OCI-M2 (cell line): Measurements from ENCODE around the gene NPTX2.

Experiments
- DNase-seq: peaks from one replicate; lab custom pipeline; 2025; ENCODE audit not compliant: unreplicated experiment; lab: John Stamatoyannopoulos, UW

NPTX2 gene

DNA sequence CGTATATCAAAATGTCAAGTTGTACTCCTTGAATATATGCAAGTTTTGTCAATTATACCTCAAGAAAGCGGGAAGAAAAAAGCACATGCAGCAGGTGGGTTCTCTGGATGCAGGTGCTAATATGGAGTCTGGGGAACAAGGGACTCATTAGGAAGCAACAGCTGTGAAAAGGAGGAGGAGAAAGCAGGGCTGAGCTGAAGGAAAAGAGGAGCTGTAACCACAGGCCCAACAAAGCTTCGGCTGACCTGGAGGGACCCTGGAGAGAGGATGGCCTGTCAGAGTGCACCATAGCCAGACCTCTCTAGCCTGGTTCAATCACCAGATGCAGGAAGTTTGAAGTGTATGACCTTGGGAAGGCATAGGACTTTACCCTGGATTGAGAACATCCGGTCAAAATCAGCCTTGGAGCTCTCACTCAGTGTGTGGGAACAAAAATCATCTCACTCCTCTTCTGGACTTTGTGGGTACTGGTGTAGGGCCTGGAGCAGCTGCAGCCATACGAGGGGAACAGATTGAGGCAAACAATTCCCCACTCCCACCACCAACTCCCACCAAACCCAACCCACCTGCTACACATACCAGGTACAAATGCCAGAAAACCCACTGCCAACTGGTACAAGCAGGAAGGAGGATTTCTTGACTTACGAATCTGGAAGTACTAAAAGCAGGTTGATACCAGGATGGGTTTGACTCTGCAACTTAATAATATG is 36.7 kb downstream of the NPTX2 start:
- DNase-seq = no peak

DNA sequence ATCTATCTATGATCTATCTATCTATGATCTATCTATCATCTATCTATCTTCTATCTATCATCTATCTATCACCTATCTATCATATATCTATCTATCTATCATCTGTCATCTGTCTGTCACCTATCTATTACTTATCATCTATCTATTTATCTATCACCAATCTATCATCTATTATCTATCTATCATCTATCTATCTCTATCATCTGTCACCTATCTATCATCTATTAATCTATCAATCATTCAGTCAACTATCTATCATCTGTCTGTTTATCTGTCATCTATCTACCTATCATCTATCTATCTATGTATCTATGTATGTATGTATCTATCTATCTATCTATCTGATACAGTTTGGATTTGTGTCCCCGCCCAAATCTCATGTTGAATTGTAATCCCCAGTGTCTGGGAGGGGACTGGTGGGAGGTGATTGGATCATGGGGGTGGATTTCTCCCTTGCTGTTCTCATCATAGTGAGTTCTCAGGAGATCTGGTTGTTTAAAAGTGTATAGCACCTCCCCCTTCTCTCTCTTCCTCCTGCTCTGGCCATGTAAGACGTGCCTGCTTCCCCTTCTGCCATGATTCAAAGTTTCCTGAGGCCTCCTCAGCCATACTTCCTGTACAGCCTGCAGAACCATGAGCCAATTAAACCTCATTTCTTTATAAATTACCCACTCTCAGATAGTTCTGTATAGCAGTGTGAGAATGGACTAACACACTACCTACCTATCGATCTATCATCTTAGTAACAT is 37.6 kb downstream of the NPTX2 start:
- DNase-seq = no peak

DNA sequence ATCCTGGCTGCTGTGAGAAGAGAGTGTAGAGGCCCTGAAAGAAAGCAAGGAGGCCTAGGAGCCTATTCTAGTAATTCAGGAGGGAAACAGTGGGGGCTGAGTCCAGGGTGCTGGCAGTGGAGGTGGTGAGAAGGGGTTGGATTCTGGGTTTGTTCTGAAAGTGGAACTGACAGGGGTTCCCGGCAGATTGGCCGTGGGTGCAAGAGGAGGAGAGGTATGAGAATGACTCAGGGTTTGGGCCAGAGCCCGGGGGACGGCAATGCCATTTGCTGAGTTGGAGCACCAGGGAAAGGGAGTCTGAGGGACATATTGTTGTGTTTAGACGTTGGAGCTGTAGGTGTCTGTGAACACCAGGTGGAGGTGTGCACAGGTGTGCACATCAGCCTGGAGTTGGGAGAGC is 38.5 kb downstream of the NPTX2 start:
- no peak for DNase-seq

DNA sequence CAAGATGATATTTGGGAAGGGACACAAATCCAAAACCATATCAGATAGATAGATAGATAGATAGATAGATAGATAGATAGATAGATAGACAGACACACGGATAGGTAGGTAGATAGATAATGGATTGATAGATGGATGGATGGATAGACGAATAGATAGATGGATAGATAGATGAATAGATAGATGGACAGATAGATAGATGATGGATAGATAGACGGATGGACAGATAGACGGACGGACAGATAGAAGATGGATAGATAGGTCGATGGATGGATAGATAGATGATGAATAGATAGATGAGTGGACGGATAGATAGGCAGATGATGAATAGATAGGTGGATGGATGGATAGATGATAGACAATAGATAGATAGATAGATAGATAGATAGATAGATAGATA is 39.8 kb downstream of the NPTX2 start:
- DNase-seq = no peak

DNA sequence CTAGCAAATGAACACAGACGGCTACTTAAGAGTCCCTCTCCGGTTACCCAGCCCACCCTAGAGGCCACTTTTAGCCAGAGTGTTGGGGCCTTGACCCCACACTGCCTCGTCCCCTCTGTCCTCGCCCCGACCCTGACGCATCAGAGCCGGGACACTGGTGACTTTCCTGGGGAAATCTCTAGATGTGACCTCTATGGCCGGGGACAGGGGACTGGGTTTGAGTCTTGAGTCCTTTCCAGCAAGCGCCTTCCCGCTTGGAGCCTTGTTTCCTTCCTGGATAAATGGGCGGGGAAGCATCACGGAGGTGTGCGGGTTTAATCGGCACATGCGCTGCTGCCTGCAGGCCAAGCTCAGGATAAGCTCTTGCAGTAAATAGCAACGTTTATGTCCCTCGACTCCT is 40.7 kb downstream of the NPTX2 start:
- DNase-seq = no peak

DNA sequence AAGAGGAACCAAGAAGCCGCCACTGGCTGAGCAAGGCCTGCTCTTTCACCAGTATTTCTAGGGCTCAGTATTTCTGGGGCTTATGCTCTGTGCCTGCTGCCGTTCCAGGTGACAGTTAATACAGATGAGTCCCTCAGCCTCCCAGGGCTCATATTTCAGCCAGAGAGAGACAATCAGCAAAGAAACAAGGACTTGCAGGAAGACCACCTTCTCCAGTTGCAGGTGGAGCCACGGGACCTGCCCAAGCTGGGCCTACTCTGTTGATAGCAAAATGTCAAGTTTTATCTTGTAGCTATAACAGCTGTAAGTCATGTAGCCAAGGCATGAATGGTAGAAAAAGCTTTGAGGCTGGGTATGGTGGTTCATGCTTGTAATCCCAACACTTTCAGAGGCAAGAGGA is 42.7 kb downstream of the NPTX2 start:
- DNase-seq = no peak

DNA sequence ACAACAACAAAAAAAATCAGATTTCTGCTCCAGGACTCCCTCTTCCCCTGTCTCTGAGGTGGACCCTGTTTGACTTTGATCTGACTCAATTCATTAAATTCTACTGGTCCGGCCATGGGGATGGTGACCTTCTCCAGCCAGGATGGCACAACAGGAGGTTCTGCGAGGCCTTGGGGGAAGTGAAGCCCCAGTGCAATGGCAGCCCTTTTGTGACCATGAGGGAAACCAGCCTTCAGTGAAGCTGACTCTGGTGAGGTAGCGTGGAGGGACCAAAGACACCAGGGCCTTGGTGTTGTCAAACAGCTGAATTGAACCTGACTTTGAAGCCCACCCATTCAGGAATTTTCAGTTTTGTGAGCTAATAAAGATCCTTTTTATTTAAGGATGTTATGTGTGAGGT is 44.5 kb downstream of the NPTX2 start:
- no peak for DNase-seq

DNA sequence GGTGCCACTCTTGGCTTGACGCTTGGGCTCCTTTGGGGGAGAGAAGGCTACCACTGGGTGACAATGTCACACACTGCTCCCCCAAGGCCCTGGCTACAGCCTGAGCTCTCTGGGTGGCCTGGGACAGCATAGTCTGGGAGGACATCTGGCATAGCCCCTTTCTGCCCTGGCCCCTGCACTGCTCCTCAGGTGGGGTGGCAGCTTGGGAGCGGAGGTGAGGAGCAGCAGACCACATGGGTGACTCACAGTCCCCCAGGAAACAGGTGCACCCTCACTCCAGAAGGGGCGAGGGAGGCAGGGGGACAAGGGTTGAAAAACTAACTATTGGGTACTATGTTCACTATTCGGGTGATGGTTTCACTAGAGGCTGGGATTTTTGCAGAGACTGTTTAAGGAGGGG is 45.2 kb downstream of the NPTX2 start:
- no peak for DNase-seq

DNA sequence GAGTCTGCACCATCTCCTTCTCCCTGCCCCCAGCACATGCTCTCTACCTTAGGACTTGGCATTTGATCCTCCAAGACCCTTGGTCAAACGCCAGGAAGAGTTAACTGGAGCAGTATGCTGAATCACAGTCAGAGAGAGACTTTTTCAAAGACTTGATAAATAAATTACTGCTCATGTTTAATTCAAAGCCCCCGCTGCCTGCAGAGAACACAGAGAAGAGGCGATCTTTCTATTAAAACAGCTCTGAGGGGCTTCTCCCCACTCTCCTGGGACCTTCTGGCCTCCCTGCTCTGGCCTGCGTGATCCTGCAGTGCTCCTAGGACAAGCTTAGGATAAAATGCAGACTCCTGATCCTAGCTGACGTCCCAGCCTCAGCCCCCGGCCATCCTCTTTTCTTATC is 47.8 kb downstream of the NPTX2 start:
- DNase-seq = no peak

DNA sequence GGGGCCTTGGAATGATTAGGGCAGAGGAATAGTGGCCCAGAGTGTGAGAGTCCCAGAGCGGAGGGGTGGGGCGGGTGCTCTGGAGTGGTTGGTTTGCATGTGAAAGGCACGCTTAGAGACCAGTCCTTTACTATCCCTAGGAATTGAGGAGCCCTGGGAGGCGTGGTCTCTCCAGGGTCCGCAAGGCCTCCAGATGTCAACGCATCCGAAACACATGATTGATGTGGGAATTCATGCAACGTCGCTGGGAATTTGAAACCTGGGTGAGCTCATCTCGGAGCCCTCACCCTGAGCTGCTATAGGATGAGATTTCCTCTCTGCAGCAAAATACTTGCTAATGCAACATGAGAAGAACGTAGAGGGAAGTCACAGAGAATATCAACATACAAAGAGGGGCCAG is 51.2 kb downstream of the NPTX2 start:
- DNase-seq = no peak

DNA sequence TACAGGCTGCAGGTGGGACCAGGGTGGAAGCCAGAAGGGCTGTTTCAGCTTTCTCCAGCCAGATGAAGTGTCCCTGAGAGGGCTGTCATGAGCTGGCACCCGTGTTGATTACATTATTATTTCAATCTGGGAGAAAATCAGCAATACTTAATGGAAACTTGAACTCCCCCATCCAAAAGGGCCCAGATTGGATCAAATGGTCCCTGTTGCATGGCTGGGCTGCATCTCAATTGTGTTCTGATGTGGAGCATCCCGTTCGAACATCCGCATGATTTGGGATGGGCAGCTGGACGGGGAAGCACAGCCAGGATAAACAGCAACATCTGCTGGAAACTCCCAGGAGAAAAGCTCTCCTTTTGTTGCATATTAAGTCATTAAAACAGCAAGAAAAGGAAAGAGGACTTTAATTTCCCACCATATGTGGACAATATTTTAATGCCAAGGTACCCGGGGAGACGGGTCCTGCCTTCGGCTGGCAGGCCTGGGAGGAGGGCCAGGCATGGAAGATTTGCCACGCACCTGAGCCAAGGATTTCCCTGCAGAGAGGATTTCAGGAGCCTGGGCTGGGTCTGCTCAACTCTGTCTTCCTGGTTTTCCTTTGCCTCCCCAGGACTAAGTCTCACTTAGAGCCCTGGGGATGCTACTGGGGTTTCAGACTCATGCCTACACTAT is 52.4 kb downstream of the NPTX2 start:
- DNase-seq = no peak

DNA sequence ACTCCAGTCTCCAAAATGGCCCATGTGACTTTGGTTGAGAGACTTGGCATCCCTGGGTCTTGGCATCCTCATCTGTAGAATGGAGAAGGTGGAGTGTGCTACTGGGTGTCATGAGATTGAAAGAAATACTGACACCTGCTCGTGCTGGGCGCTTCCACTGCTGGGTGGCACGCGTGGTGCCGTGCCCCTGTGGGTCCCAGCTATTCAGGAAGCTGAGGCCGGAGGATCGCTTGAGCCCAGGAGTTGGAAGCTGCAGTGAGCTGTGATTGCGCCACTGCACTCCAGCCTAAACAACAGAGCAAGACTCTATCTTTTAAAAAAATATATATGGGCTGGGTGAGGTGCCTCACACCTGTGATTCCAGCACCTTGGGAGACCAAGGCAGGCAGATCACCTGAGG is 53.1 kb downstream of the NPTX2 start:
- DNase-seq = no peak

DNA sequence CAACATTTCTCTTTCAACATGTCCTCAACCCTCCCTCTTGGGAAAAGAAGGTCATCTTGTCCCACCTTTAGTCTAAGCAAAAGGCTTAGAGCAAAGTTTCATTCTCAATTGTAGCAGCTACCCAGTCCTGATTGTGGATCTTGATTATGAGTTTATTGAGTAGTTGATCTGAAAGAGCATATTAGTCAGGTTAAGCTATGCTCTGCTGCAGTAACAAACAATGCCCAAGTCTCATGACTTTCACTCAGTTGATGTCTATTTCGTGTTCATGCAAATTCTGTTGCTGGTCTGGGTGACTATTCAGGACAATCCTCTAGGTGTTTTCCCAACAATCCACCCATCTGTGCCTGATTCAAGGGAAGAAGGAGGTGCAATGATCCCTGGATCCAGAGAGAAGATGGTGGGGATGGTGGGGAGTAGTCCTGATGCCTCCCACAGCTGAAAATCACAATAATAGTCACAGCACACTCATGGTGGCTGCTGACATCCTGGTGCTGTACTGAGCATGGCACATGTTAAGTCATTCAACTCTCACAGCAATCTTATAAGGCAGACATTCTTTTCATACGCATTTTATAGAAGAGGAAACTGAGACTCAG is 54.7 kb downstream of the NPTX2 start:
- DNase-seq = no peak

DNA sequence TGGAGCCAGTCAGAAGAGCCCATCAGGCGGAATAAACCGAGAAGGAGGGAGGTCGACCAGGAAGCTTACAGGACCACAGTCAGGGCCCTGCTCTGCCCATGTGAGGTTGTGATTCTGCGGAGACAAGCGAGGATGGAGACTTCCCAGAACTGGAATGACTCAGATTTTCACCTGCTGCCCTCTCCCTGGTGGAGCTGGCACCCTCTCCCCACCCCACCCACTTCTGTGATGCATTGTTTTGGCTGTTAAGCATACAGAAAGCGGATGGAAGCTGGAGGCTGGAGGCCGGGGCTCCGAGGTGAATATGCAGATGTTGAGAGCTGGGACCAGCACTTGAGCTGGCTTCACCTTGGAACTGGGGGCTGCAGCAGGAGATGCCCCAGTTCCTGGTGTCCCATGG is 57.4 kb downstream of the NPTX2 start:
- DNase-seq = no peak

DNA sequence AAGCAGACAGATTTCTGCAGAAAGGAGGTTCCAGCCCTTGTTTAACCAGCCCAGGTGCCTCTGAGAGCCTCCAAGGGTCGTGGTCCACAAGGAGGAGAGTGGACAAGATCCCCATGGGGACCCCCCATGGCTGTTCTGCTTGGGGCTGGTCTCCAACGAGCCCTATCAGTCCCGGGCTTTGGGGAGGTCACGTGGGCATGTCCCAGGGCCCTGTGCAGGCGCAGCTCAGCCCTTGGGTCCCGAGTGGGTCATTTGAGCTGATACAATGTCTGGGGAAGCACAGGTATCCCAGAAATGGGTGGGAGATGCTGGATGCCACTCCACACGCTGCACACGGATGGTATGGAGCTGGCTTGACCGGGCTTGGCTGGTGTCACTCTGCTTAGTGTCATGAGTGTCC is 57.8 kb downstream of the NPTX2 start:
- no peak for DNase-seq

DNA sequence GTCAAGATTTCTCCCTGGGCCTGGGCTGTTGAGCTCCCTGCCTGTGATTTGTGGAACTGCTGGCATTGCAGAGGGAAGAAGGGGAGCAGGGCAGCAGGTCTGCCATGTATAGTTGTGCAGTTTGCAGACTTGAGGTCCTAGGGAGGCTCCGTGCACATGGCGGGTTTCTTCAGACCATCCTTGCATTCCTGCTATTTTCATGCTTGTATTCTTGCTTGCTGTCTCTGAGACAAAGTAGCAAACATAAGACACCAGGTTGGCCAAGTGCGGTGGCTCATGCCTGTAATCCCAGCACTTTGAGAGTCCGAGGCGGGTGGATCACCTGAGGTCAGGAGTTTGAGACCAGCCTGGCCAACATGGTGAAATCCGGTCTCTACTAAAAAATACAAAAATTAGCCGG is 61.1 kb downstream of the NPTX2 start:
- no peak for DNase-seq
